Cardiac fibroblast (primary cell): ENCODE measurements around the gene DDC.

Experiments
- DNase-seq, 2 donors: peaks; one replicate each; pipeline versions ENCODE4 v3.0.0 to v3.0.0-alpha.2; 2010; ENCODE audit warnings: low read depth in 2 of 2
- H3K4me3 ChIP-seq, 2 donors: replicated peaks in 1 of 2; 1 replicate in 1 of 2; 2 replicates in 1 of 2; pipeline ENCODE4 v1.5.1; 2011; ENCODE audit warnings: low read depth in 2 of 2, low read length in 2 of 2, mild to moderate bottlenecking in 2 of 2, moderate library complexity in 1 of 2
- TF ChIP-seq, protein P1 (sequence below): IDR thresholded peaks from one replicate; pipeline ENCODE4 v1.5.1; 2011; ENCODE audit warnings: low read depth, mild to moderate bottlenecking, low read length, inconsistent platforms

Gene DDC

DNA sequence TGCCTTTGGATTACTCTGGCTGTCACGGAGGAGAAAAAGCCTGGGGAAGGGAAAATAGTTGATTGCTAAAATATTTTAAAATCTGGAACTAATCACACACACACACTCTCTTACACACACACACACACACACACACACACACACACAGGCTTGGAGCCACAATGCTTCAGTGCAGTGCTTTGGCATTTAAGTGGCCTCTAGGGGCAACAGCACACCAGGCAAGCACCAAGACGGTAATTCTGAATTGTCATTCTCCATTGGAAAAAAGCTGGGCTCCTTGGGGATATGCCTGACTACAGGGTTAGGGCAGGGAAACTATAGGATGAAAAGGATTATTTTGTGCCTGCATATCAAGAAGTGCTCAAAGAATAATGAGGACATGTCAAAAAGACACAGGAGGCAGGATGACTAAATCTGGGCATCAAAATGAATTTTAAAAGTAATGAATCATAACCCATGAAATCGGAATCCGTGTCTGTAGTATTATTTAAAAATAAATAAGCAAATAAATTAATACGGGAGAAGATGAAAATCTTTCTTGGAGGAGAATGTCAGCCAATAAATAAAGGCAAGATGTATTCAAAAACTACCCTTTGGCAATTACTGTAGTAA lies 30.4 kb upstream of the DDC start:
- peak; percentile 68 to 81 for DNase-seq
- no peak overlapping the region for H3K4me3 ChIP-seq
- TF ChIP-seq, protein P1, sequence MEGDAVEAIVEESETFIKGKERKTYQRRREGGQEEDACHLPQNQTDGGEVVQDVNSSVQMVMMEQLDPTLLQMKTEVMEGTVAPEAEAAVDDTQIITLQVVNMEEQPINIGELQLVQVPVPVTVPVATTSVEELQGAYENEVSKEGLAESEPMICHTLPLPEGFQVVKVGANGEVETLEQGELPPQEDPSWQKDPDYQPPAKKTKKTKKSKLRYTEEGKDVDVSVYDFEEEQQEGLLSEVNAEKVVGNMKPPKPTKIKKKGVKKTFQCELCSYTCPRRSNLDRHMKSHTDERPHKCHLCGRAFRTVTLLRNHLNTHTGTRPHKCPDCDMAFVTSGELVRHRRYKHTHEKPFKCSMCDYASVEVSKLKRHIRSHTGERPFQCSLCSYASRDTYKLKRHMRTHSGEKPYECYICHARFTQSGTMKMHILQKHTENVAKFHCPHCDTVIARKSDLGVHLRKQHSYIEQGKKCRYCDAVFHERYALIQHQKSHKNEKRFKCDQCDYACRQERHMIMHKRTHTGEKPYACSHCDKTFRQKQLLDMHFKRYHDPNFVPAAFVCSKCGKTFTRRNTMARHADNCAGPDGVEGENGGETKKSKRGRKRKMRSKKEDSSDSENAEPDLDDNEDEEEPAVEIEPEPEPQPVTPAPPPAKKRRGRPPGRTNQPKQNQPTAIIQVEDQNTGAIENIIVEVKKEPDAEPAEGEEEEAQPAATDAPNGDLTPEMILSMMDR, result peak; percentile 69

DNA sequence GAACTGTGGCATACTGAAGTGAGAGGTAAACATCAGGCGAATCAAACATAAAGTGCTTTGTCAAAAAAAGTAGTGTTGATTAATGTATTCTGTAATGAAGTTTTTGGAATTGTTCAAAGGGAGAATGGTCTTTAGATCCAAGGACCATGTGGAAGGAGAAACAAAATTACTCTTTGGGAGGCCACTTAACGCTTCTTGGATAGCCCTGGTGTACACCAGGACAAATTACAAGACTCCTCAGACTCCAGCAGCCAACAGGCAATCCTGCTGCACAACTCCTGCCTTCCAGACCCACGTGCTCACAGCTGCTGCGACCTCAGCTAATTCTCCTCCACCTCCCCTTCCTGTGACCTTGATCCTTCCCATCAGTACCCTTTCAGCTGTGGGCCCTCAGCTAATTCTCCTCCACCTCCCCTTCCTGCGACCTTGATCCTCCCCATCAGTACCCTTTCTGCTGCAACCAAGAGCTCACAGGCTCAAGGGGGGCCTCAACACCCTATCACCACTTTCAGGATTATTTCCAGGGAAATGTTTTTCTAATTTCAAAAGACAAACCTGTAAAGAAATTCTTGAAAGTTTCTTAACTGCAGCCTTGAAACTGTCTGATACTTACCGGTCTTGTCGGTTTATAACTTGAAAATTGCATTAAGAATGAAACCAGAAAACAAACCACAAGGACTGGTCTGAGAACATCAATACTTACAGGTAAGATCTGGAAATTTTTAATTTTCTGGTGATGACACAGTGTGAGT lies 29.7 kb upstream of the DDC start:
- TF ChIP-seq, protein P1, result no peak
- DNase-seq, result no peak
- no peak overlapping the region for H3K4me3 ChIP-seq

- TF ChIP-seq, protein P1, result no peak
- DNase-seq, result no peak
- no peak overlapping the region for H3K4me3 ChIP-seq
Measured at GRCh38 chr7:50594136-50594535, 28.9 kb upstream of the DDC start.

GRCh38 chr7:50592940-50593339 lies 27.7 kb upstream of the DDC start:
- no peak overlapping the region for H3K4me3 ChIP-seq

DNA sequence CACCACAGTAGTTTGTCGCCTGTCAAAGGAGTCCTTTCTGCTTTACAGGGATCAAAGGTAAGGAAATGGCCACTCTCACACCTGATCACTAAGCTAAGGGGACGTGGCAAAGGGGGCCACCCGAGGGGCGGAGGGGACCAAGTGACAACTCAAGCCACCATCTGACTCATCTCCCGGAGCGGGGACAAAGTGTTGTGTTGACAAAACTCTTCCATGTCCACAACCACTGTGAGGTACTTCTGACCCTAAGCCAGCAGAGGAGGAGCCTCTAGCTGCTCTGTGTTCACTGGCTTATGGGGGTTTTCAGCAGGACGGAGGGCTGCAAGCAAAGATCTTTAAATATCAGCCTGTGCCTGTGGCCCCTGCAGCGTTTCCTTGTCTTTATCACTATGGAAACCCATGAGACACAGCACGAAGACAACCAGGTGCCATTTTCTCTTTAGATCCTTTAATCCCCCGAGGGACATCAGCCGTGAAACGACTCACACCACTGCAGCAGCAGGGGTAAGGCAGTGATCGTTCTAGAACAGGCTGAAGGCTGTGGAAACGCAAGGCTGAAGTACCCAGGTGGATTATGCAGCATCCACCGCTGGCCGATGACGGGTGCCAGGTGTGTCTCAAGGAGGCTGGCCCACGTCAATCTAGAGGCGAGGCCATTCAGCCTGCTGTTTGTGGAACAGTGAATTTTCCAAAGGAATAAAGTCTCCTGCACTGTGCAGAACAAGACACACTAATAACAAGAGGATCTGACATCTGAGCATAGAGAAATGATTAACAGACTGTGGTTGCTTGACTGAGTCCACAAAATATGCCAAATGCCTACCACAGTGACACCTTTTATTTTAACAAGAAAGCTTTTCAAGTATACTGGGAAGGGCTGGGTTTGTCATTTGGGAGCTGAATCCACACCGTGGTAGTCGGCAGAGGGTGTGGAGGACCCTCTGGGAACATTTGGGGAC lies 26.6 kb upstream of the DDC start:
- no peak overlapping the region for H3K4me3 ChIP-seq
- no peak for DNase-seq
- TF ChIP-seq, protein P1, result no peak

More at GRCh38 chr7:50592940-50593339, 27.7 kb upstream of the DDC start:
- no peak for DNase-seq
- TF ChIP-seq, protein P1, result no peak

DNA sequence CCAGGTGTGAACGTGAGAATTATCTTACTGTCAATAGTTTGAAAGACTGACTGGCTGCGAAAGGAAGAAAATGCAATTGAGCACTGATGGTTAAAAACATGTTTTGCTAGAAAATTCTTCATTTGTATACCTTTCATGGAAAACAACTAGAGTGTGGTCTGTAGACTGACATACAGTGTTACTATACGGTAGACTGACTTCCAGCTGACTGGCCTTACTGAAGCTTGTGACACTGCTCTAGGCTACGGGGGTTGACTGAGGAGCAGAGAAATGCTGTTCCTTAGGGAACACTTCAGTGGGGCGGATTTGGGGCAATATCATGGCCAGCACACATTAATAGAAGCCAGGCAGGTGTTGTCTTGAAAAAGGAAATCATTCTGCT lies 25.9 kb upstream of the DDC start:
- DNase-seq, result no peak
- H3K4me3 ChIP-seq, result no peak overlapping the region

More for the DNA sequence above, 25.9 kb upstream of the DDC start:
- TF ChIP-seq, protein P1, result no peak
